Endothelial cell of umbilical vein (primary cell): ENCODE measurements around the gene P2RY6. TPM values are rescaled to one million over a fixed set of nuclear protein-coding genes. Genes with fewer than 3 reads are reported as not detected.

Experiments used
- BruUV-seq: library from RNA; stranded (reverse); fragments of 400-500 nt; replicated peaks from 2 replicates; lab custom pipeline; 2021; lab: Mats Ljungman, UMichigan
- CTCF ChIA-PET: fragments of 300-600, 350-600 bp; sonication (Branson Sonifier 250); formaldehyde crosslinking; loops from one replicate; lab custom pipeline; 2021; ENCODE audit warnings: antibody characterized with exemption, inconsistent platforms; lab: Charles Lee
- POLR2A ChIA-PET: fragments of 300-600, 350-600 bp; sonication (Branson Sonifier 250); formaldehyde crosslinking; loops from one replicate; lab custom pipeline; 2021; ENCODE audit warnings: antibody characterized with exemption, inconsistent platforms; lab: Charles Lee
- DNase-seq: peaks from one replicate; pipeline ENCODE4 v3.0.0-alpha.2; 2011; ENCODE audit warnings: low read depth, low spot score
- FAIRE-seq: peaks from 2 replicates; lab custom pipeline; 2011; peaks lifted over from hg19 to GRCh38; lab: Jason Lieb, UNC
- H2AFZ ChIP-seq: 2 replicates; pipeline ENCODE4 v1.6.0; 2012; ENCODE audit warnings: low read depth, low read length, control low read depth, inconsistent platforms
- H3K27ac ChIP-seq: 2 replicates; pipeline ENCODE4 v1.5.1; 2011; ENCODE audit warnings: low read depth, mild to moderate bottlenecking, control low read depth, low read length, moderate library complexity; ENCODE audit not compliant: insufficient read depth
- H3K27me3 ChIP-seq, 2 experiments: 2 replicates each; pipeline versions ENCODE4 v1.6.0 to v1.6.1; 2011; ENCODE audit warnings: low read length in 2 of 2, mixed read lengths in 1 of 2; ENCODE audit not compliant: control insufficient read depth in 2 of 2, insufficient read depth in 2 of 2
- H3K36me3 ChIP-seq, 2 experiments: 2 replicates in 1 of 2; 3 replicates in 1 of 2; pipeline ENCODE4 v1.5.1; 2011; ENCODE audit warnings: low read length in 2 of 2, mild to moderate bottlenecking in 1 of 2, moderate library complexity in 1 of 2; ENCODE audit not compliant: control insufficient read depth in 2 of 2, insufficient read depth in 2 of 2; ENCODE audit errors: extremely low read depth in 1 of 2
- H3K4me1 ChIP-seq: 3 replicates; pipeline ENCODE4 v1.5.1; 2011; ENCODE audit warnings: mild to moderate bottlenecking, low read length; ENCODE audit not compliant: control insufficient read depth, insufficient read depth; ENCODE audit errors: extremely low read depth
- H3K4me2 ChIP-seq: 2 replicates; pipeline ENCODE4 v1.6.1; 2011; ENCODE audit warnings: low read length, control low read depth, mixed read lengths; ENCODE audit not compliant: insufficient read depth
- H3K4me3 ChIP-seq, 3 experiments: fragments of 200-600 bp in 1 of 3; sonication (generic), shearing (Covaris generic) in 1 of 3; replicated peaks in 1 of 3; 2 replicates each; pipeline ENCODE4 v1.5.1; 2011 to 2016; ENCODE audit warnings: control low read depth in 3 of 3, low read length in 3 of 3, mild to moderate bottlenecking in 2 of 3, inconsistent platforms in 1 of 3, low read depth in 1 of 3, moderate library complexity in 1 of 3; ENCODE audit not compliant: insufficient read depth in 1 of 3
- H3K79me2 ChIP-seq: 2 replicates; pipeline ENCODE4 v1.6.0; 2012; ENCODE audit warnings: low read length, inconsistent platforms; ENCODE audit not compliant: control insufficient read depth, insufficient read depth
- H3K9ac ChIP-seq: replicated peaks from 2 replicates; pipeline ENCODE3; 2011; ENCODE audit warnings: low read length, control low read depth; ENCODE audit not compliant: insufficient read depth; ENCODE audit errors: extremely low read depth
- H3K9me1 ChIP-seq: replicated peaks from 3 replicates; pipeline ENCODE4 v1.6.0; 2011; ENCODE audit warnings: mild to moderate bottlenecking, low read length; ENCODE audit not compliant: control insufficient read depth, insufficient read depth; ENCODE audit errors: extremely low read depth
- H3K9me3 ChIP-seq: replicated peaks from 2 replicates; pipeline ENCODE4 v1.5.1; 2012; ENCODE audit warnings: low read length, inconsistent platforms; ENCODE audit not compliant: control insufficient read depth, insufficient read depth
- H4K20me1 ChIP-seq: replicated peaks from 2 replicates; pipeline ENCODE3; 2011; ENCODE audit warnings: mild to moderate bottlenecking, low read length; ENCODE audit not compliant: control insufficient read depth, insufficient read depth; ENCODE audit errors: extremely low read depth
- FOS ChIP-seq: IDR thresholded peaks from 2 replicates; pipeline ENCODE4 v1.6.1; 2011; ENCODE audit warnings: mild to moderate bottlenecking, low read length, moderate library complexity, borderline replicate concordance; ENCODE audit not compliant: insufficient read depth
- GATA2 ChIP-seq: IDR thresholded peaks from 2 replicates; pipeline ENCODE4 v1.7.0; 2011; ENCODE audit warnings: low read depth, mild to moderate bottlenecking, moderate library complexity, mixed read lengths, low read length; ENCODE audit not compliant: insufficient read length, insufficient read depth
- POLR2AphosphoS5 ChIP-seq: IDR thresholded peaks from 2 replicates; pipeline ENCODE4 v1.6.1; 2012; ENCODE audit warnings: low read depth, mild to moderate bottlenecking, control low read depth, low read length, moderate library complexity; ENCODE audit not compliant: insufficient read depth
- dilution Hi-C: fragments of 300-500 bp; cut with MboI; formaldehyde crosslinking; loops from one replicate; pipeline ENCODE4 v1.15.0; 2019; ENCODE audit warnings: low sequenced_read_pairs; ENCODE audit not compliant: extremely low pct_ligation_motif_present
- intact Hi-C: fragments of 100-400 bp; cut with micrococcal nuclease; formaldehyde crosslinking; loops from one replicate; pipeline ENCODE4 v1.10.0; 2022
- polyA plus RNA-seq, 4 experiments: library from polyadenylated mRNA; depleted of rRNA in 3 of 4; stranded (reverse) in 3 of 4; unstranded in 1 of 4; fragments of >200 nt; gene quantifications; 2 replicates each; pipeline versions ENCODE4 v1.2.1 to v1.2.3, GENCODE V29; 2011 to 2012; ENCODE audit warnings: missing spikeins in 1 of 4
- total RNA-seq: library from RNA; stranded (reverse); gene quantifications from 2 replicates; pipeline ENCODE4 v1.2.3, GENCODE V29; 2021
- TF ChIP-seq, protein P1 (sequence below), 2 donors: IDR thresholded peaks; 1 replicate in 1 of 2; 2 replicates in 1 of 2; pipeline ENCODE4 v1.5.1; 2011; ENCODE audit warnings: low read length in 2 of 2, mild to moderate bottlenecking in 2 of 2, moderate library complexity in 2 of 2, control low read depth in 1 of 2, inconsistent platforms in 1 of 2, low read depth in 1 of 2; ENCODE audit not compliant: insufficient read depth in 1 of 2; ENCODE audit errors: extremely low read depth in 1 of 2
- TF ChIP-seq, protein P2 (sequence below): IDR thresholded peaks from 2 replicates; pipeline ENCODE4 v1.6.1; 2011; ENCODE audit not compliant: insufficient read depth, insufficient read length

Gene P2RY6
- total and polyA plus RNA-seq, 2 donors (not counting 3 experiments of a cell fraction or from before 2014, with no cell fraction given), result 0.47 TPM; not detected in 1

DNA sequence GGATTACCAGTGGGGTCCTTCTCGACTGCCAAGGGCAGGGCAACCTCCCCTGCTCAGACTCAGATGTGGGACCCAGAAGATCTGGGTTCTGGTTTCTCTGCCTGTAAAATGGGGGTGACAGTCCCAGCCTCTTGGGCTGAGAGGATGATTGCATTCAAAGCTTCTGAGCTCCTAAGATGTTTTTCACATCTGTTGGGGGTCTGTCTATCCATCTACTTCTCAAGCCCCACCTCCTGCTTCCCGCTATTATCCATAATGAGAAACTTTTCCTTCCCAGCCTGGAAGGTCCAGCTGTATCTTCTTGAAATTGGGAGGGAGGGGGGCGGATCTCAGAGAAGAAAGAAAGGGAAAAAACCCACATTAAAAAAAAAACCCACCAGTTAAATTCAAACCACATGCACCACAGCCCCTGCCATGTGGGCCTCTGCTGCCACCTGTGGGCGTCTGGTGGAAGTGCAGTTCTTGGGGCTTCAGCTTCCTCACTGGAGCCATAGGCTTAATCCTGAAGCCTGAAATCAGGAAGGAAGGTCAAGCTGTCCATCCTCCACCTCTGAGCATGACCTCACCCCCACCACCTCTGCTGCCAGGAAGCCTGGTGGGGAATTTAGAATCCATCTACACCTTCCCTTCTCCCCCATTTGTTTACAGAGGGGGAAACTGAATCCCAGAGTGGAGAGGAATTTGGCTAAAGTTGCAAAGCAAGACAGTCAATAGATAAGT, 63.2 kb downstream of the P2RY6 start:
- H3K4me3 ChIP-seq, result no peak overlapping the region
- peaks cover 33% of the 10 kb centered on the region for H3K4me1 ChIP-seq
- no peaks in the 10 kb centered on the region for H3K9me3 ChIP-seq
- dilution Hi-C loops, result no loop called here
- H3K4me2 ChIP-seq, result peak overlapping the region; percentile 31
- CTCF ChIA-PET, result interaction anchor here (0.7 to 6.5 kb wide), 29 partner anchors 8 to 651 kb away, joined by 3 to 455 read pairs (median 7); partner anchors contain the start of gene ARHGEF17
- no peaks in the 10 kb centered on the region for H3K9me1 ChIP-seq
- intact Hi-C loops, result loop anchor here (1.0 to 2.0 kb wide), 5 partner anchors 28 to 505 kb away; no protein-coding TSS in a partner anchor
- TF ChIP-seq, protein P1, sequence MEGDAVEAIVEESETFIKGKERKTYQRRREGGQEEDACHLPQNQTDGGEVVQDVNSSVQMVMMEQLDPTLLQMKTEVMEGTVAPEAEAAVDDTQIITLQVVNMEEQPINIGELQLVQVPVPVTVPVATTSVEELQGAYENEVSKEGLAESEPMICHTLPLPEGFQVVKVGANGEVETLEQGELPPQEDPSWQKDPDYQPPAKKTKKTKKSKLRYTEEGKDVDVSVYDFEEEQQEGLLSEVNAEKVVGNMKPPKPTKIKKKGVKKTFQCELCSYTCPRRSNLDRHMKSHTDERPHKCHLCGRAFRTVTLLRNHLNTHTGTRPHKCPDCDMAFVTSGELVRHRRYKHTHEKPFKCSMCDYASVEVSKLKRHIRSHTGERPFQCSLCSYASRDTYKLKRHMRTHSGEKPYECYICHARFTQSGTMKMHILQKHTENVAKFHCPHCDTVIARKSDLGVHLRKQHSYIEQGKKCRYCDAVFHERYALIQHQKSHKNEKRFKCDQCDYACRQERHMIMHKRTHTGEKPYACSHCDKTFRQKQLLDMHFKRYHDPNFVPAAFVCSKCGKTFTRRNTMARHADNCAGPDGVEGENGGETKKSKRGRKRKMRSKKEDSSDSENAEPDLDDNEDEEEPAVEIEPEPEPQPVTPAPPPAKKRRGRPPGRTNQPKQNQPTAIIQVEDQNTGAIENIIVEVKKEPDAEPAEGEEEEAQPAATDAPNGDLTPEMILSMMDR (IDR thresholded peaks at IDR 0.05; ENCODE audit: extremely low read depth in 1 of 2, insufficient read depth in 1 of 2, low read depth in 1 of 2, low read length in 2 of 2), result peak; percentile 95 to 96
- TF ChIP-seq, protein P2, sequence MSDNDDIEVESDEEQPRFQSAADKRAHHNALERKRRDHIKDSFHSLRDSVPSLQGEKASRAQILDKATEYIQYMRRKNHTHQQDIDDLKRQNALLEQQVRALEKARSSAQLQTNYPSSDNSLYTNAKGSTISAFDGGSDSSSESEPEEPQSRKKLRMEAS, result peak; percentile 28
- no peak for TF ChIP-seq GATA2
- TF ChIP-seq POLR2AphosphoS5, result peak; percentile 51
- no peak for TF ChIP-seq FOS
- DNase-seq, result peak; percentile 88
- peak overlapping the region; percentile 8 for H3K9ac ChIP-seq
- peak overlapping the region; percentile 70 for H3K27ac ChIP-seq
- no peak overlapping the region for H2AFZ ChIP-seq
- peaks cover 10% of the 10 kb centered on the region for H3K79me2 ChIP-seq
- H3K27me3 ChIP-seq, result no peaks in the 10 kb centered on the region
- no peaks in the 10 kb centered on the region for H4K20me1 ChIP-seq
- POLR2A ChIA-PET, result interaction anchor here (0.9 to 3.3 kb wide), 4 partner anchors 8 to 41 kb away, joined by 3 to 27 read pairs (median 4); partner anchors contain the start of gene ARHGEF17
- BruUV-seq, result no TSS peak
- H3K36me3 ChIP-seq, result peaks cover 0 to 6% of the 10 kb centered on the region in 2 experiments
- peak; percentile 89 for FAIRE-seq
